C4-2B (cell line): Measurements from ENCODE around the gene ECE1.
A peak's percentile ranks its signal among the peaks of the same experiment; 100 is the strongest.

ENCODE experiments used
- H3K27ac ChIP-seq: fragments of 450-650 bp; 2 replicates; pipeline ENCODE4 v1.5.1; 2017
- ZFX ChIP-seq: fragments of 450-650 bp; IDR thresholded peaks from 2 replicates; pipeline ENCODE4 v1.6.1; 2017
- TF ChIP-seq, protein P1 (sequence below): fragments of 450-650 bp; conservative IDR thresholded peaks from 2 replicates; pipeline ENCODE4 v1.5.1; 2017; ENCODE audit warnings: mild to moderate bottlenecking

Gene ECE1

GRCh38 chr1:21257431-21258135 is 32.7 kb downstream of the ECE1 start:
- no peak overlapping the region for H3K27ac ChIP-seq
- TF ChIP-seq, protein P1, sequence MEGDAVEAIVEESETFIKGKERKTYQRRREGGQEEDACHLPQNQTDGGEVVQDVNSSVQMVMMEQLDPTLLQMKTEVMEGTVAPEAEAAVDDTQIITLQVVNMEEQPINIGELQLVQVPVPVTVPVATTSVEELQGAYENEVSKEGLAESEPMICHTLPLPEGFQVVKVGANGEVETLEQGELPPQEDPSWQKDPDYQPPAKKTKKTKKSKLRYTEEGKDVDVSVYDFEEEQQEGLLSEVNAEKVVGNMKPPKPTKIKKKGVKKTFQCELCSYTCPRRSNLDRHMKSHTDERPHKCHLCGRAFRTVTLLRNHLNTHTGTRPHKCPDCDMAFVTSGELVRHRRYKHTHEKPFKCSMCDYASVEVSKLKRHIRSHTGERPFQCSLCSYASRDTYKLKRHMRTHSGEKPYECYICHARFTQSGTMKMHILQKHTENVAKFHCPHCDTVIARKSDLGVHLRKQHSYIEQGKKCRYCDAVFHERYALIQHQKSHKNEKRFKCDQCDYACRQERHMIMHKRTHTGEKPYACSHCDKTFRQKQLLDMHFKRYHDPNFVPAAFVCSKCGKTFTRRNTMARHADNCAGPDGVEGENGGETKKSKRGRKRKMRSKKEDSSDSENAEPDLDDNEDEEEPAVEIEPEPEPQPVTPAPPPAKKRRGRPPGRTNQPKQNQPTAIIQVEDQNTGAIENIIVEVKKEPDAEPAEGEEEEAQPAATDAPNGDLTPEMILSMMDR, result no peak
- no peak for TF ChIP-seq ZFX

DNA sequence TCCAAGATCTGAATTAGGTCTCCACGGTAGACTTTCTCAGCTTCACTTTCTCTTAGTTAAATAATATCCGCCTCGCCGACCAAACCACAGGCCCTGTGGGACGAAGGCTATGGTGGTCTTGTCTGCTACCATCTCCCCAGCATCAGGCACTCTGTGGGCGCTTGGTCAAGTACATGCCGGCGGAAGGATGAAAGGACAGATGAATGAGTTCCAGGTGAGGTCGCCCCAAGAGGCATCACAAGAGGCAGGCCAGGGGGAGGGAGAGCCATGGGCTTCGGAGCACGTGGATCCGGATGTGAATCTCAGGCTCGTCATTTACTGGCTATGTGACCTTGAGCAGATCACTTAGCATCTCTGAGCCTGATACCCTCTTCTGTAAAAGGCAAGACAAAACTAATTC is 33.5 kb downstream of the ECE1 start:
- TF ChIP-seq, protein P1, result no peak
- TF ChIP-seq ZFX, result no peak
- H3K27ac ChIP-seq, result no peak overlapping the region

DNA sequence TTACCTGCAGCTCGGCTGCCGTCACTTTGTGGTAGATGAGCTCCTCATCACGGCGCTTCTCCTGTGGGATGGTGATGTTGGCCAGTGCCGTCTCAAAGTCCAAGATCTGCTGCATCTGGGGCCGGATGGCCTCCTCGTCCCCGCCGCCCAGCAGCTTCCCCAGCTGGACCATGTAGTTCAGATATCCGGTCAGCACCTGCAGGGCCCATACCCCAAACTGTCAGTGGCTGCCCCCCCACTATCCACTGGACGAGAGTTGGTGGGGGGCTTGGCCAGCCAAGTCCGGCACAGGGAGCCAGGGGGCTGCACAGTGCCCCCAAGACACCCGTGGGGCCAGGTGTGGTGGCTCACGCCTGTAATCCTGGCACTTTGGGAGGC is 34.3 kb downstream of the ECE1 start:
- no peak overlapping the region for H3K27ac ChIP-seq
- TF ChIP-seq ZFX, result no peak
- TF ChIP-seq, protein P1, result no peak

DNA sequence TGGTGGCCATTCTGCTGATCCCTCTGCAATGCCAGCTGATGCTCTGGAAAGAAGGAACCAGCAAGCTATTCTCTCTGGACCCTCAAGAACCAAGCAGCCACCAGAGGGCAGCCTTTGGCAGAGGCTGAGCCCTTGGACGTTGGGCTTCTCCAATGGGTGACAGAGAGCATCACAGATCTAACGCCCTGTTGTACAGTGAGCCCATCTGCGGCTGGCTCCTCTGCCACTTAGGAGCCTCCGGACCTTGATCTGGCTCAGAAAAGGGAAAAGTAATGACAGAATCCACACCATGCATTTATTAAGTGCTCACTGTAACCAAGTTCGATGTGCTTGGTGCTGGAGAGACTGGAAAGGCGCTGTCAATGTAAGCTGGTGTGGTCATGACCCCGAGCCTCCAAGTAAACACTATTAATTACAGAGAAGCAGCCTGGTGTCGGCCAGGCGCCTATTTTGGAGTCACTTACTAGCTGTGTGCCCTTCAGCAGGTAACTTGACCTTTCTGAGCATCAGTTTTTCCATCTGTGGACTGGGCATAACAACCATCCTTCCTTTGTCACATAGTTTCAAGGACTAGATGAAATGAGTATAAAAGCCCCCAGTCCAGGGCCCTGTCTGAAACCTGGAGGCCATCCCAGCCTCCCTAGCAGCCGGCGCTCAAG is 34.9 kb downstream of the ECE1 start:
- H3K27ac ChIP-seq, result no peak overlapping the region
- TF ChIP-seq, protein P1, result peak; percentile 73
- no peak for TF ChIP-seq ZFX

GRCh38 chr1:21254335-21254951 is 35.8 kb downstream of the ECE1 start:
- no peak overlapping the region for H3K27ac ChIP-seq
- no peak for TF ChIP-seq ZFX
- TF ChIP-seq, protein P1, result no peak

- H3K27ac ChIP-seq, result peak overlapping the region; percentile 70
- no peak for TF ChIP-seq ZFX
- TF ChIP-seq, protein P1, result no peak
Measured at GRCh38 chr1:21251773-21252471, 38.3 kb downstream of the ECE1 start.
